Breast epithelium (tissue), 4 donors: ENCODE results near the gene RPL3. TPM values are rescaled to one million over a fixed set of nuclear protein-coding genes. Genes with fewer than 3 reads are reported as not detected.

Experiments
- DNase-seq, 2 donors: peaks; one replicate each; pipeline ENCODE4 v3.0.0-alpha.2; 2019; ENCODE audit warnings: low spot score in 2 of 2
- H3K27ac ChIP-seq, 2 donors: fragments of 200-600 bp; sonication (generic) in 1 of 2; one replicate each; pipeline ENCODE4 v1.5.1; 2016 to 2019; ENCODE audit warnings: mild to moderate bottlenecking in 1 of 2
- H3K27me3 ChIP-seq, 2 donors: fragments of 200-600 bp; sonication (generic) in 1 of 2; one replicate each; pipeline versions ENCODE4 v1.5.1 to v1.6.0; 2017 to 2019; ENCODE audit warnings: control low read depth in 1 of 2, mild to moderate bottlenecking in 1 of 2
- H3K36me3 ChIP-seq: fragments of 200-600 bp; one replicate; pipeline ENCODE4 v1.5.1; 2019
- H3K4me1 ChIP-seq, 2 donors: fragments of 200-600 bp; sonication (generic); one replicate each; pipeline ENCODE4 v1.5.1; 2016 to 2019; ENCODE audit warnings: control low read depth in 1 of 2
- H3K4me3 ChIP-seq, 3 donors: fragments of 200-600 bp; sonication (generic); 1 replicate in 2 of 3; 2 replicates in 1 of 3; pipeline ENCODE4 v1.5.1; 2016 to 2019; ENCODE audit warnings: mild to moderate bottlenecking in 3 of 3, moderate library complexity in 2 of 3
- H3K9me3 ChIP-seq, 2 donors: fragments of 200-600 bp; sonication (generic) in 1 of 2; one replicate each; pipeline ENCODE4 v1.5.1; 2016 to 2019; ENCODE audit warnings: control low read depth in 1 of 2
- CTCF ChIP-seq, 3 donors: fragments of 450-650 bp; IDR thresholded peaks; one replicate each; pipeline ENCODE4 v1.5.1; 2016 to 2017; ENCODE audit warnings: antibody characterized with exemption in 3 of 3, mild to moderate bottlenecking in 3 of 3, moderate library complexity in 3 of 3
- POLR2A ChIP-seq: fragments of 450-650 bp; IDR thresholded peaks from one replicate; pipeline ENCODE4 v1.6.1; 2016; ENCODE audit warnings: antibody characterized with exemption, mild to moderate bottlenecking, moderate library complexity
- POLR2AphosphoS5 ChIP-seq, 3 donors: sonication (generic); formaldehyde crosslinking; IDR thresholded peaks; one replicate each; pipeline ENCODE4 v1.6.1; 2017; ENCODE audit warnings: antibody characterized with exemption in 3 of 3
- intact Hi-C: fragments of 100-400 bp; cut with DNase I; formaldehyde crosslinking; loops from one replicate; pipeline ENCODE4 v1.15.1; 2023; ENCODE audit warnings: low total_unique reads
- total RNA-seq, 3 donors: library from RNA; depleted of rRNA; stranded (reverse); fragments of >200 nt; gene quantifications; one replicate each; pipeline ENCODE4 v1.1.0, GENCODE V29; 2016

The RPL3 gene
- total RNA-seq, 3 donors from 2014 or later = 1,827 to 3,262 (median 2,633) TPM

- Histone ChIP-seq H3K36me3 (no peaks in the 10 kb centered on the region), H3K27ac (no peak overlapping the region), H3K4me1 (no peaks in the 10 kb centered on the region), H3K27me3 (no peaks in the 10 kb centered on the region), H3K4me3 (no peak overlapping the region), H3K9me3 (peaks cover 11% of the 10 kb centered on the region in 2 donors)
- intact Hi-C loops = no loop called here
- no peak for TF ChIP-seq POLR2AphosphoS5 (IDR thresholded peaks at IDR 0.05)
- TF ChIP-seq POLR2A = no peak
- TF ChIP-seq CTCF (IDR thresholded peaks at IDR 0.05) = no peak
- no peak for DNase-seq
Observed at GRCh38 chr22:39263626-39264348, 55.6 kb downstream of the RPL3 start.

Other genes starting within 250 kb of the RPL3 start
- gene APOBEC3G, start 242.3 kb downstream of the RPL3 start, total RNA-seq = 10 to 100 TPM in 2 of 3 donors, 1 to 10 TPM in 1; 7.2 to 14.1 (median 13.3) TPM
- gene APOBEC3H, start 222.4 kb downstream of the RPL3 start, total RNA-seq = under 1 TPM in 1 of 3 donors, not detected in 2; 0.32 TPM
- gene CBX7, start 166.9 kb downstream of the RPL3 start, total RNA-seq = 10 to 100 TPM; 57.1 to 71.9 (median 71.1) TPM
- gene PDGFB, start 74.6 kb downstream of the RPL3 start, total RNA-seq = 10 to 100 TPM in 1 of 3 donors, 1 to 10 TPM in 2; 5.3 to 11.1 (median 8.5) TPM
- gene SYNGR1, start 30.4 kb upstream of the RPL3 start, total RNA-seq = 10 to 100 TPM in 2 of 3 donors, 1 to 10 TPM in 1; 6.9 to 22.3 (median 20.5) TPM
- gene TAB1, start 80.2 kb upstream of the RPL3 start, total RNA-seq = 10 to 100 TPM; 15.4 to 17.9 (median 16.0) TPM
- gene MGAT3, start 137.4 kb upstream of the RPL3 start, total RNA-seq = 1 to 10 TPM; 1.9 to 9.4 (median 3.9) TPM
- gene MIEF1, start 182.7 kb upstream of the RPL3 start, total RNA-seq = 10 to 100 TPM; 19.7 to 24.3 (median 22.9) TPM
- gene ATF4, start 200.9 kb upstream of the RPL3 start, total RNA-seq = 100 to 1,000 TPM; 339 to 403 (median 347) TPM
- 100 to 1,000 TPM; 112 to 177 (median 159) TPM for gene RPS19BP1, start 213.1 kb upstream of the RPL3 start, total RNA-seq